Stimulated activated CD4-positive, alpha-beta T cell treated with anti-CD3 and anti-CD28 coated beads, Interleukin-15, amount 100 ng/mL, for 48 hours (primary cell): ENCODE measurements around the gene POU2F2.
A peak's percentile ranks its signal among the peaks of the same experiment; 100 is the strongest.

Experiments used
- DNase-seq, 2 donors: peaks; one replicate each; pipeline ENCODE4 v3.0.0-alpha.2; 2020; ENCODE audit warnings: low read depth in 2 of 2

The POU2F2 gene

GRCh38 chr19:42132030-42132628 is at the start of gene POU2F2:
Gene POU2F2 (minus strand): TSS chr19:42132446. CDS start chr19:42132411, 35 bp downstream.
- peak; percentile 68 to 79 for DNase-seq

DNA sequence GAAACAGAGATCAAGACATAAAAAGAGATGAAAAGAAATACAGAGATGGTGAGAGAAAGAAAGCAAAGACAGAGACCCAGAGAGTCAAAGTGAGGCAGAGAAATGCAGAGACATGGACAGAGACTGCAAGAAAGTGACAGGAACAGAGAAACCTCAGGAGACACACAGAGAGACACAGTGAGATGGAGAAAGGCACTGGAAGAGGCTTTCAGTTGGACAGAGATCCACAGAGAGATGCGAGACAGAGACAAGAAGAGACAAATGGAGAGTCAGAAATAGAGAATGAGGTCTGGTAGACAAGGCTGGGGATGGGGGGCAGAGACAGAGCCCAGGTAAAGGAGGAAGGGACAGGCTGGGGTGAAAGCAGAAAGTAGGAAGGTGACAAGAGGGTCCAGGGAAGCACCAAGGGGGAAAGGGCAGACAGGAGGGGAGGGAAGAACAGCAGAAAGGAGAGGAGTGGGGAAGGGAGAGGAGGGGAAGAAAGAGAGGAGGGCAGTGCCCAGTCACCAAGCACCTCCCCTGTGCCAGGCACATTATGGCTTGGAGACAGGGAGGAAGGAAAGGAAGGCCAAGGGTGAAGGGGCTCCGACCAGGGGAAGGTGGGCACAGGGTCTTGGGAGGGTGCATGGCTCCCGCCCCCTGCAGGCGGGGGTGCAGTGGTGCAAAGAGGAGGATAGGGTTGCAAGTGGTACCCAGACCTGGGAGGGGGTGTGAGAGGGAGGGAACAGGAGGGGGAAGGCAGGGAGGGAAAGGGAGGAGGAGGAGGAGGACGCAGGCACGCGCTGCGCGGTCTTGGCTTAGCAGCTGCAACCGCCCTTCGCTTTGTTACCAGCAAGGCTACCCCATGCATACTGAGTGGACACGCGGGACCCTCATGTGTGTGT is 46.8 kb upstream of the POU2F2 start:
- no peak for DNase-seq

DNA sequence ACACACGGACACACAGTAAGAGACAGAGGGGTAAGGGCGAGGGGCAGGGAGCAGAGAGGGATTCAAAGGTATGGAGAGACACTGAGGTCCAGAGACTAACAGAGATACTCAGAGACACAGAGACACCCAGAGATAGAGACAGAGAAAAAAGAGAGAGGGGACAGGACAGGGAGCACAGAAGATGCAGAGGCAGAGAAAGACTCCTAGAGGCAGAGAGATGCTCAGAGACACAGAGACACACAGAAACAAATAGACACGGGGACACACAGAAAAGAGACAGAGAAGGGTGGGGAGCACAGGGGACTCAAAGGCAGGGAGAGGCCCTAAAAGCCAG is 45.4 kb upstream of the POU2F2 start:
- DNase-seq, result no peak

- DNase-seq, result peak; percentile 51 to 69
Measured at GRCh38 chr19:42176990-42177685, 44.9 kb upstream of the POU2F2 start.

GRCh38 chr19:42176649-42176989 is 44.4 kb upstream of the POU2F2 start:
- peak in 1 of 2 donors; percentile 14 for DNase-seq

GRCh38 chr19:42175952-42176648 is 43.9 kb upstream of the POU2F2 start:
- no peak for DNase-seq

DNA sequence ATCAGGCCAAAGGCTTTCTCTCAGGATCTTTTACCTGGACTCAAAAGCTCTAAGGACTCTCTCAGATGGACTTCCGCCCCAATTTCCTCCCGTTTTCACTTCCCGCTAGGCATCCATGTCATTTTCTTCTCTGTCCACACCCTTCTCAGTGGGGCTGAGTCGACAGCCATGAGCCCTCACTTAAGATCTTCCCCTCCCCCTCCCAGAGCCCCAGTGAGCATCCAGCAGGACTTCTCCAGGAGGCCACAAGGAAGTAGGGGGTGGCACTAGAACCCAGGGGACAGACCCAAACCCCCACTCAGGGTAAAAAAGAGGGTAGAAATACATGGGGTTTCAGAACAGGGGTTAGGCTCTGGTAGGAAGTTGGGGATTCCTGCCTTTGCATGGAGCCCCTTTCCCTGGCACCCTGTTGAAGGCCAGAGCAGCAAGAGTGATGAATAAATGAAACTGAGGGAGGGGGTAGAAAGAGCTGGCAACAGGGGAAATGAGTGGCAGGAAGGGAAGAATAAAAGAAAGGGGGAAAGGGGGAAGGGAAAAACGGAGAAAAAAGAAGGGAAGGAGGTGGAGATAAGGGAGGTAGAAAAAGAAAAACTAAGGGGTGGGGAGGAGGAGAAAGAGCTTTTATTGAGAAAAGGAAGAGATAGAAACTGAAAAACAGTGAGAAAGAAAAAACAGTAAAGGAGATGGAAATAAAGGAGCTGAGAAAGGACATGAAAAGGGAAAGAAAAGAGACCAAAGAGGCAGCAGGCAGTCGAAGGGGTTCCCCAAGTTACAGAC is 42.9 kb upstream of the POU2F2 start:
- no peak for DNase-seq

- no peak for DNase-seq
Measured at GRCh38 chr19:42174188-42174587, 41.9 kb upstream of the POU2F2 start.

DNA sequence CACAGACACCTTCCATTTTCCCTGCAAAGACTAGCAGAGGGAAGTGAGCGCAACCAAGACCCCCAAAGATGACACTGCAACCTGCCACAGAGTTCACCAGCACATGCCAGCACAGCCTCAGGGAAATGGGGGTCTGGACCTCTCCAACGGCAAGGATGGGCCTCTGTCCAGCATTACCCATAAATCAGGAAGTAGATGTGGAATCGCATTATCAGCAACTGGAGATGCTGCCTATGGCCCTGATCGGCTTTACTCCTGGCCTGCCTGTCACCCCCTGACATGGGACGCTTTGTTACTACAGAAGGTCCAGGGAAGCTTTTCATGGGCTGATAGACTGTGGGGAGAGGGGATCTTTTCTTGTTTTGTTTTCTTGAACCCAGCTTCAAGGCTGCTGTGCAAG is 41.4 kb upstream of the POU2F2 start:
- DNase-seq, result no peak

GRCh38 chr19:42172261-42172660 is 40.0 kb upstream of the POU2F2 start:
- no peak for DNase-seq

DNA sequence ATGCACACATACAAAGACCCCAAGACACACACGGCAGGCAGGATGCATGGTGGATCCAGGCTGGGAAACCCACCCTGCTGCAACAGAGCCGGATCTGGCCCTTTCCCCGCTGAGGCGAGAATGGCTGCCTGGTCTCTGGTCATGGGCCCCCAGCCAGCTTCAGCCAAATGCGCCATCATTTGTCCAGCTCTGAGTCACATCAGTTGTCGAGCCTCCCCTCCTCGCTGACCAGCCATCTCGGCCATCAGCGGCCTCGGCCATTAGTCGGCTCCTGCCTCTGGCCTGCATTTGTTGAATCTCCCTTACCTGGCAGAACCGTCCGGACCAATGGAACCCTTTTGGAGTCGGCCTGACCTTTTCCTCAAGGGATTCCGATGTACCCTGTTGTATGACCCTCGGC is 38.5 kb upstream of the POU2F2 start:
- no peak for DNase-seq

DNA sequence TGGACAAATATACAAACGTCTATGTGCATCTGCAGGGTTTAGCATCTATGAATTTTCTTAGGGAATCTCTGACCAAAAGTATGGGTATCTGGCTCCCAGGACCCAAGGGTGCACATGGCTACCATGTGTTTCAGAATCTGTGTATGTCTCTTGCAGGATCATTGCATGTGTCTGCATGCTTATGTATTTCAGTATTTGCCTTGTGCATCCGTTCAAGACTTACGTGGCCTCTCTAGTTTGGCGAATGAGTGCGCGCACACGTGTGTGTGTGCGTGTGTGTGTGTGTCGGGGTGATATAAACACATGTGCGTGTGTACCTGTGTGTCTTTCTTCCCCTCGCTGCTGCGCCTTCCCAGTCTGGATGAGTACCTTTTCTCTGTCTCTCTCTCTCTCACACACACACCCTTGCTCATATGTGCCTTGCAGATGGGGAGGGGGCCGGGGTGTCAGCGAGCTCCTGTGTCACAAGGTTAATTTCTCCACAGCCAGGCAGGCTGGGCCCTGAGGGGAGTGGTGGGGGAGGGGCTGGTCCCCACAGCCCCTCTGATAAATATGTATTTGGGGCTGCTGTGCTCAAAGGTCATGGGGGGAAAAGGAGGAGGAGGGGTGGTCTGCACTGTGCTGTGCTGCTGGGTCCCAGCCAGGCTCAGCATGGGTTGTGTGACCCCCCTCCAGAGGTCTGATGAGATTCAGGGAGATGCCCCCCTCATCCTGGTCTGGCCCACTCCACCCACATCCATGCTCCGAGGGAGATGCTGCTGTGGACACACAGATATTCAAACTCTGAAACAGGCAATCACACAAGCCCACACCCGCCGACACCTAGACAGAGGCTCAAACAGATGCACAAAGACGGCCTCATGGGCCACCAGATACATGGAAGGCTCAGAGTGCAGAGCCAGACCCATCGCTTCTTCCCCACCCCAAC is 37.5 kb upstream of the POU2F2 start:
- DNase-seq, result no peak

DNA sequence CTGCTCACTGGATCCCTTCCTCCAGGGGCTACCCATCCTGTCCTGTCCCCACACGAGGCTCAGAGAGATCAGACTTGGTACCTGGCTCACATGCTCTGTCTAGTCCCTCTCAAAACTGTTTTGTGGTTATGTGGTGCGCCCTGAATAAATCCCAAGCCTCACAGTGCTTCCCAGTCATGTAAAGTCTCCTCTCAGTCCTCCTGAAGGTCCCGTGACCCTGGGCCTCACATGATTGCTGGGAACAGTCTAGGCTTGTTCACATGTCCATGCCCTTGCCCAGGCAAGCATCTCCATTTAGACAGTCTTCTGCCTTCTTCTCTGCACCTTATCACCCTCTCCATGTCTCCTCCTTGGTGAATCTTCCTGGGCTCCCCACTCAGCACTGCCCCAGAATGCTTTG is 36.0 kb upstream of the POU2F2 start:
- DNase-seq, result no peak

- no peak for DNase-seq
Measured at GRCh38 chr19:42166316-42166715, 34.1 kb upstream of the POU2F2 start.

DNA sequence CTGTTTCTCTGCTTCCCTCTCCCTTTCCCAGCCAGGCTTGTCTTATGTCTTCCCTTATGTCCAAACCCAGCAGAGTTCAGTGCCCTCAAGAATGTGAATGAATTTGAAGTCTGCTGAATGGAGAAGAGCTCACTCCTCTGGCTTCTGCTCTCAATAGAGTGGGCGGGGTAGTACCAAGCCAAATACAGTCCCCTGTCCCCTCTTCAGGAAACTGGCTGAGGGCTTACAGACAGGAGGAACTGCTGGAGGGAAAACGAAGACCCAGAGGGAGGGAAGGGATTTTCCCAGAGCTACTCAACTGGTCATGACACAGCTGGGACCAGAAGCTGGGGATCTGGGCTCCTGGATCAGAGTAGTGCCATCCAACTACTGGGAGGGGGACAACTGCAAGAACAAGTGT is 32.9 kb upstream of the POU2F2 start:
- no peak for DNase-seq

GRCh38 chr19:42161616-42162263 is 29.5 kb upstream of the POU2F2 start:
- no peak for DNase-seq

GRCh38 chr19:42159942-42160341 is 27.7 kb upstream of the POU2F2 start:
- DNase-seq, result no peak

DNA sequence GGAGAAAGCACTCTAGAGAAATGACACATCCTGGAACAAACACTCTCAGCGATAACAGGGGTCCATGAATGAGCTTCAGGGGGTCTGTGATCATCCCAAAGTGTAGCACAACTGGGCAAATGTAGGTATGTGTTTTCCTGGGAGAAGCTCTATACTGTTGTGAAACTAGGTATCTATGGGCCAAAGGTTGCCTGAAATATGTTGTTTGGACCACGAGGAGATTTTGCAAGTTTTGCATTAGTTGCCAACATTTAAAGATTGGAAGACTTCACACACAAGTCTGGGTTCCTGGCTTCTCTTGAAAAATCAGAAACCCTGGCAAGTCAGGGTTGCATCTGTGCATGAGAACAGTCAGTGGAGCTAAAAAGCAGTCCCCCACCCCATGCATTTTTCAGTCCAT is 26.7 kb upstream of the POU2F2 start:
- DNase-seq, result no peak

DNA sequence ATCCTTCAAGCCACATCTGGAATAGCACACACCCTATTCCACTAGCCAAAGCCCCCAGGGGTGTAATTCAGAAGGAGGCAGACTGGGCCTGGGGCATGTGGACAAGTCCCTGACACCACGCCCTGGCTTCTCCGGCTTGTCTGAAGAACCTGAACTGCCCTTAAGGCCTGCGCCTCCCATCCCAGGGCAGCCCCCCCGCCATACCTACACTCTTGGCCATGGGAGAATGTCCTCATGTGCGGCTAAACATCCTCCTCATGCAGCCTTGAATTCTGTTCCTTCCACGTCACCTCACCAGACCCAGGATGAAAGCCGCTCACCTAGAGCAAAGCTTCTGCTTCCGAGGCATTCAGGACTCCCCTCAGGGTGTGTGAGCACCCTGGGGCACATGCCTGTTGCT is 24.3 kb upstream of the POU2F2 start:
- DNase-seq, result no peak

GRCh38 chr19:42155796-42156195 is 23.6 kb upstream of the POU2F2 start:
- DNase-seq, result no peak
